Tibial artery (tissue), 4 donors: ENCODE measurements around the gene GPAT3.
"Not testable (repeated sequence)": the region's sequence is repeated elsewhere in the genome, so short reads cannot be mapped to it uniquely, and the experiment has no call there.

Experiments
- DNase-seq, 2 donors: peaks; one replicate each; pipeline ENCODE4 v3.0.0-alpha.2; 2019
- H3K27ac ChIP-seq, 2 donors: fragments of 200-600 bp; sonication (generic) in 1 of 2; 1 replicate in 1 of 2; 2 replicates in 1 of 2; pipeline ENCODE4 v1.5.1; 2018 to 2019; ENCODE audit warnings: mild to moderate bottlenecking in 1 of 2
- H3K27me3 ChIP-seq, 2 donors: fragments of 200-600 bp; sonication (generic) in 1 of 2; one replicate each; pipeline versions ENCODE4 v1.5.1 to v1.6.0; 2016 to 2019
- H3K36me3 ChIP-seq, 3 donors: fragments of 200-600 bp; sonication (generic) in 2 of 3; one replicate each; pipeline ENCODE4 v1.5.1; 2016 to 2019; ENCODE audit warnings: mild to moderate bottlenecking in 2 of 3
- H3K4me1 ChIP-seq, 4 donors: fragments of 200-600 bp; sonication (generic) in 2 of 4; 1 replicate in 3 of 4; 2 replicates in 1 of 4; pipeline ENCODE4 v1.5.1; 2016 to 2019
- H3K4me3 ChIP-seq, 2 donors: fragments of 200-600 bp; sonication (generic) in 1 of 2; 1 replicate in 1 of 2; 2 replicates in 1 of 2; pipeline ENCODE4 v1.5.1; 2018 to 2019; ENCODE audit warnings: mild to moderate bottlenecking in 2 of 2
- H3K9me3 ChIP-seq, 3 donors: fragments of 200-600 bp; sonication (generic) in 1 of 3; one replicate each; pipeline ENCODE4 v1.5.1; 2016 to 2019
- intact Hi-C: fragments of 100-400 bp; cut with DNase I; formaldehyde crosslinking; loops from one replicate; pipeline ENCODE4 v1.15.0; 2023; ENCODE audit warnings: low total_unique reads
- TF ChIP-seq, protein P1 (sequence below), 2 experiments: fragments of 200-600 bp in 1 of 2; fragments of 450-650 bp in 1 of 2; IDR thresholded peaks; one replicate each; pipeline ENCODE4 v1.5.1; 2017 to 2019; ENCODE audit warnings: antibody characterized with exemption in 2 of 2, mild to moderate bottlenecking in 1 of 2, moderate library complexity in 1 of 2

GPAT3 gene

DNA sequence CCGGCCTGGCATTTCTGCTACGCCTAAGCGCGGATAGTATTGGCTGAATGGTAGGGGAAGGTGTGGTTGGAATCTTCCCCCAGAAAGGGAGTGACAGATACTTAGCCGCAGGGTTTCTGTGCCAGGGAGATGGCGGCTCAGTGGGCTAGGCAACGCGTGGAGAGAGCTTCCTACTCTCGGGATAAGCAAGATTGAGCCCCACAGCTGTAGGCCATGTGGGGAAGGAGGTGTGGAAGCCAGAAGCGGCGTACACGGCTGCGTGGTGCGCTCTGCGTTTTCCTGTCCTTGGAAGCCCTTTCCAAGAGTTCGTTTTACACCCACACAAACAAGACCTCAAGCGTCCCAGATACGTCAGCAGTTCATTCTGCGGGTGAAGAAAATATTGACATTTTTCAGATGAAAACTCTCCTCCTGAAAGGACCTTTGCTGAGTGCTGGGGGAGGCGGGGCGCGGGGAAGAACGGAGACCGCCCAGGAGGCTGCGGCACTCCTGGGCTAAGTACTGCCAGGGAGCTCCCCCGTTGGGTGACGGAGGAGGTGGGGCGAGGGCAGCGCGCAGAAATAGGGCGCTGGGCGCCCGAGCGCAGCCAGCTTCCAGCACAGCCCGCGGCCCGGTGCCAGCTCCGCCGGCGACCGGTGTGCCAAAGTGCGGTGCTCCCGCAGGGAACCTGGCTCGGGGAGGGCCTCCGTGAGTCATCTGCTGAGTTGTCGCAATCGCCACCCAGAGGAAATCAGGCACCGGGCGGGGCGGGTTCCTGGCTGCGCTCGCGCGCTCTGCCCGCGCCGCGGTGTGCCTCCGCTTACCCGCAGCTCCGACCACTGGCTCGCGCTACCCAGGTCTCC, at the start of gene GPAT3:
Gene GPAT3, plus strand, starts transcription at position 589 of the 842 bp plus-strand sequence. CDS start 515 bp downstream, outside the sequence.
- TF ChIP-seq, protein P1, sequence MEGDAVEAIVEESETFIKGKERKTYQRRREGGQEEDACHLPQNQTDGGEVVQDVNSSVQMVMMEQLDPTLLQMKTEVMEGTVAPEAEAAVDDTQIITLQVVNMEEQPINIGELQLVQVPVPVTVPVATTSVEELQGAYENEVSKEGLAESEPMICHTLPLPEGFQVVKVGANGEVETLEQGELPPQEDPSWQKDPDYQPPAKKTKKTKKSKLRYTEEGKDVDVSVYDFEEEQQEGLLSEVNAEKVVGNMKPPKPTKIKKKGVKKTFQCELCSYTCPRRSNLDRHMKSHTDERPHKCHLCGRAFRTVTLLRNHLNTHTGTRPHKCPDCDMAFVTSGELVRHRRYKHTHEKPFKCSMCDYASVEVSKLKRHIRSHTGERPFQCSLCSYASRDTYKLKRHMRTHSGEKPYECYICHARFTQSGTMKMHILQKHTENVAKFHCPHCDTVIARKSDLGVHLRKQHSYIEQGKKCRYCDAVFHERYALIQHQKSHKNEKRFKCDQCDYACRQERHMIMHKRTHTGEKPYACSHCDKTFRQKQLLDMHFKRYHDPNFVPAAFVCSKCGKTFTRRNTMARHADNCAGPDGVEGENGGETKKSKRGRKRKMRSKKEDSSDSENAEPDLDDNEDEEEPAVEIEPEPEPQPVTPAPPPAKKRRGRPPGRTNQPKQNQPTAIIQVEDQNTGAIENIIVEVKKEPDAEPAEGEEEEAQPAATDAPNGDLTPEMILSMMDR (IDR thresholded peaks at IDR 0.05): no peak
- H3K36me3 ChIP-seq: no peaks in the 10 kb centered on the region
- H3K9me3 ChIP-seq: no peaks in the 10 kb centered on the region
- peaks cover 0 to 20% (median 8%) of the 10 kb centered on the region in 4 donors for H3K4me1 ChIP-seq
- intact Hi-C loops: no loop called here
- H3K27me3 ChIP-seq: peaks cover 0 to 14% of the 10 kb centered on the region in 2 donors
- H3K4me3 ChIP-seq: peak within 1 kb of the TSS; percentile 60 to 74
- peak within 1 kb of the TSS; percentile 37 to 57 for H3K27ac ChIP-seq
- peak; percentile 77 to 88 for DNase-seq

DNA sequence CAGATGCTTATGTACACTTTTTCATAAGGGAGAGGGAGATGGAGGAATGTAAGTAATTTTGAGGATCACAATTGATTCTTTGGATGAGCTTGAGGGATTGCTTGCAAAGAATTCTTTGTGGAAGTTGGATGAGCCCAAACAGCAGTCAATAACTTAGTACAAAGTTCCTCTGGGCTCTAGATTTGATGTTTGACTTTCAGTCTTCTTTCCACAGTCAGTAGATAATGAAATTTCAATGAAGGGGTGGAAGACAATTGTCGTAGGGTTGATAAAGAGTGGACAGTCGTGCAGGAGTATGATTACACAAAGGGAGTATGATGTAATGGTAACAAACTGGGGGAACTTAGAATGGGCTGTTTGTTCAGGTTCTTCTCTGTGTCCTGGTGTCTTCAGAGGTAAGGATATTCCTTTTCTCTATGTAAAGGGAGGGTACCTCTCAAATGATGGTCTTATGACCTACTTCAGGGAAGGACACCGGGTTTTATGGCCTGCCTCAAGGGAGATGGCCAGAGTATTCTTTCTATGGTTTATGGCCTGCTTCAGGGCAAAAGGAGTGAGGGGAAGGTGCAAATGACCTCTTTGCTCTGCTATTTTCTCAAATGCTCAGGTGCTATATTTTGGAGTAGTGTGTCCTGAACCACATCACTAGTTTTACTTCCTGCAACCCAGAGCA, 49.3 kb upstream of the GPAT3 start:
- intact Hi-C loops: no loop called here
- Histone ChIP-seq H3K4me3 (no peak overlapping the region), H3K27me3 (no peaks in the 10 kb centered on the region), H3K4me1 (peaks cover 0 to 20% (median 7%) of the 10 kb centered on the region in 4 donors), H3K27ac (peak overlapping the region; percentile 70 to 84), H3K9me3 (no peaks in the 10 kb centered on the region), H3K36me3 (no peaks in the 10 kb centered on the region)
- TF ChIP-seq, protein P1 (IDR thresholded peaks at IDR 0.05): no peak
- no peak for DNase-seq

DNA sequence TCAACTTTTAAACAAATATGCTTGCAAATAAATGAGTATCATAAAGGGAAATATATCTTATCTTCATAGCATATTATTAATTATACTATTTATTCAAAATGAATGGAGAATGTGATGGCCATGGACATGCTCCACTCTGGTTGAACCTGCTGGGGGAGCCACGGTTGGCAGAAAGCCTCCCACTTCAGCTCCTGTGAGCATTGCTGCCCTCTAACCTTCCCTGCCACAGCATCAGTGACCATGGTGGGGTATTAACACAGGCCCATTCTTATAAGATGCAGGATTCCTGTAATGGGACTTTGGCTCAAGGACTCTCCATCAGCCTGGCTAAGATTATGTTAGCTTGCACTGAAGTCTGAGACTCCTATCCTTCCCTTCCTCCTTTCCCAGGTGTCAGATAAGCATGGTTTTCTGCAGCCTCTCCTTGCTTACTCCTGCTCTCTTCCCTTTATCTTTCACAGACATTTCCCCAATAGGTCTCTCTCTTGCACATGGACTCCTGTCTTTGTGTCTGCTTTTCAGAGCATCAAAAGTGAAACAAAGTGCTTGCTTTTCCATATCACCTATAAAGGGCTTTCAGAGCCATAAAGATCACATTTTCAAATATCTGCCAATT, 46.1 kb upstream of the GPAT3 start:
- Histone ChIP-seq H3K4me1 (peaks cover 0 to 9% (median 3%) of the 10 kb centered on the region in 4 donors), H3K9me3 (no peaks in the 10 kb centered on the region), H3K4me3 (no peak overlapping the region), H3K27me3 (peaks cover 0 to 3% of the 10 kb centered on the region in 2 donors), H3K27ac (no peak overlapping the region), H3K36me3 (no peaks in the 10 kb centered on the region)
- DNase-seq: no peak
- TF ChIP-seq, protein P1 (IDR thresholded peaks at IDR 0.05): no peak
- intact Hi-C loops: no loop called here

DNA sequence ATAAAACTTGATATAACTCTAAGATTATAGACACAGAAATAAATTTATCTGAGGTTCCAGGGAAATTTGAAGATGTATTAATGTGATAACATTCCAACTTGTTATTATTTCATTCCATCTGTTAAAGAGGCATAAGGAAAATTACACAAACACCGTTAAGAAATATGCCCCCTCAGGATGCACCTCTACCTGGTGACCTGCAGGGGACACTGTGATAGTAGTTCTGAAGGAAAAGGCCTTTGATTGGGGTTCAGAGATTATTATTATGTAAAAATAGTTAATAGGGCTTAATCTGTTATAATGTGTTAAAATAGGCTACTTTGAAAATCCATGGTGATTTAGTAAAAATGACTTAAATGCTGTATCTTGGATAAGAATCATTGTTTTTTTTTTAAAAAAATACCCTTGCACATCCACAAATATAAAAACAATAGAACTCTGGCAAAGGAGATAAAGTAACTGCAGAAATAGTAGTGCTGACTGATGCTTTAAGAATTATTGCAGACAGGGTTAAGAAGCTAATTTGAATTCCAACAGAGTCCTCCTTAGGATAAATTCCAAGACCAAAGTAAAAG, 44.9 kb upstream of the GPAT3 start:
- intact Hi-C loops: no loop called here
- H3K4me3 ChIP-seq: no peak overlapping the region
- peaks cover 0 to 3% of the 10 kb centered on the region in 2 donors for H3K27me3 ChIP-seq
- TF ChIP-seq, protein P1 (IDR thresholded peaks at IDR 0.05): peak; percentile 22 to 40
- no peak overlapping the region for H3K27ac ChIP-seq
- no peaks in the 10 kb centered on the region for H3K9me3 ChIP-seq
- peaks cover 0 to 2% (median 0%) of the 10 kb centered on the region in 4 donors for H3K4me1 ChIP-seq
- DNase-seq: no peak
- H3K36me3 ChIP-seq: no peaks in the 10 kb centered on the region

DNA sequence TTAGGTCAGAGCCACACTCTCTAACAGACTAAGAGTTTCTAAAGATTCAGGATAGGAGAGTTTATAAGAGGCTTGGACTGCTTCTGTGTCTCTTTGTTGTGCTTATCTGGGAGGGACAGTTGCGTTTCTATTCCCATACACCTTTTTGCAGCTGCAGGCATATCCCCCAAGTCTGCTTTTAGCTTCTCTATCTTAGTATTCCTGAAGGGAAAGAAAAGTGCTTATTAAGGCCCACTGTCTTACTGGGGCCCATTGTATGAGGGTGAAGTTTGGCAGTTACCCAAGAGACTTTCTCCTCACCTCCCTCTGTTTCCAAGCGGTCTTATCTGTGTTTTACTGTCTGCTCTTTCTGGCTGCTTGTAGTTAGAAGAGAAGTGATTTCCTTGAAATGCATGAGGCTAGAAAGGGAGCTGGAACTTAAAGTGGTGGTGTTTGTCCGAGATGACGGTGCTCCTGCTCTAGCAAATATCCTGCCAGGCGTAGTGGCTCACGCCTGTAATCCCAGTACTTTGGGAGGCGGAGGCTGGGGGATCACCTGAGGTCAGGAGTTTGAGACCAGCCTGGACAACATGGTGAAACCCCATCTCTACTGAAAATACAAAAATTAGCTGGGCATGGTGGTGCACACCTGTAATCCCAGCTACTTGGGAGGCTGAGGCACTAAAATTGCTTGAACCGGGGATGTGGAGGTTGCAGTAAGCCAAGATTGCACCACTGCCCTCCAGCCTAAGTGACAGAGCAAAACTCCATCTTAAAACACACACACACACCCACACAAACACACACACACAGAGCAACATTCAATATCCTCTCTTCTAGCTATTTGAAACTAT, 39.6 kb upstream of the GPAT3 start:
- DNase-seq, H3K27me3 ChIP-seq, intact Hi-C loops: not testable (repeated sequence)

More for the DNA sequence above, 39.6 kb upstream of the GPAT3 start:
- not testable (repeated sequence) for H3K9me3 ChIP-seq, H3K4me3 ChIP-seq, H3K4me1 ChIP-seq, H3K36me3 ChIP-seq, H3K27ac ChIP-seq
